ENCODE results near the gene SLC12A5.

GRCh38 chr20:46108435-46108841, 79.4 kb downstream of the SLC12A5 start:
- no peak for TF ChIP-seq TARDBP (IDR thresholded peaks at IDR 0.05)
- no peak for TF ChIP-seq CTCF (IDR thresholded peaks at IDR 0.05 in 2 of 3, conservative IDR thresholded peaks at IDR 0.05 in 1 of 3; ENCODE audit: insufficient read depth in 2 of 3, low read depth in 1 of 3, low read length in 3 of 3)
- TF ChIP-seq YY1 (IDR thresholded peaks at IDR 0.05; ENCODE audit: borderline replicate concordance in 1 of 3, control insufficient read depth in 1 of 3, extremely low read depth in 1 of 3, insufficient read depth in 3 of 3, insufficient read length in 1 of 3, insufficient replicate concordance in 2 of 3, low read depth in 1 of 3, low read length in 2 of 3): peak in 1 of 3 experiments; percentile 40
- TF ChIP-seq ZNF384 (IDR thresholded peaks at IDR 0.05; ENCODE audit: low read depth, low read length): no peak
- no peak for TF ChIP-seq ZNF347 (CRISPR knock-in tag; IDR thresholded peaks at IDR 0.05; ENCODE audit: low read depth)
- no peak for TF ChIP-seq TCF7 (IDR thresholded peaks at IDR 0.05; ENCODE audit: borderline replicate concordance)
- TF ChIP-seq MLLT1 (IDR thresholded peaks at IDR 0.05): no peak
- no peak for TF ChIP-seq ZNF518B (CRISPR knock-in tag; IDR thresholded peaks at IDR 0.05)
- TF ChIP-seq ZBTB49 (CRISPR knock-in tag; IDR thresholded peaks at IDR 0.05; ENCODE audit: borderline replicate concordance): no peak
- no peak for TF ChIP-seq CHD7 (IDR thresholded peaks at IDR 0.05; ENCODE audit: low read depth, low read length)
- no peak for TF ChIP-seq KDM1A (IDR thresholded peaks at IDR 0.05)
- TF ChIP-seq SPI1 (IDR thresholded peaks at IDR 0.05; ENCODE audit: borderline replicate concordance, low read depth, low read length): no peak
- TF ChIP-seq ZEB2 (IDR thresholded peaks at IDR 0.05): no peak

Data from K562 (cell line).